Astrocyte of the spinal cord (primary cell): ENCODE results near the gene DPP4.
A peak's percentile ranks its signal among the peaks of the same experiment; 100 is the strongest.

Experiments
- DNase-seq: peaks from one replicate; pipeline ENCODE4 v3.0.0; 2011; ENCODE audit warnings: low read depth, low spot score
- H3K4me3 ChIP-seq: 2 replicates; pipeline ENCODE4 v1.5.1; 2011; ENCODE audit warnings: low read depth, mild to moderate bottlenecking, low read length, moderate library complexity
- CTCF ChIP-seq: IDR thresholded peaks from 2 replicates; pipeline ENCODE4 v1.5.1; 2012; ENCODE audit warnings: low read depth, mild to moderate bottlenecking, low read length, inconsistent platforms
- in situ Hi-C: cut with HindIII; loops from 2 replicates; pipeline ENCODE4 v1.10.0; 2017; ENCODE audit warnings: low sequenced_read_pairs

Gene DPP4

DNA sequence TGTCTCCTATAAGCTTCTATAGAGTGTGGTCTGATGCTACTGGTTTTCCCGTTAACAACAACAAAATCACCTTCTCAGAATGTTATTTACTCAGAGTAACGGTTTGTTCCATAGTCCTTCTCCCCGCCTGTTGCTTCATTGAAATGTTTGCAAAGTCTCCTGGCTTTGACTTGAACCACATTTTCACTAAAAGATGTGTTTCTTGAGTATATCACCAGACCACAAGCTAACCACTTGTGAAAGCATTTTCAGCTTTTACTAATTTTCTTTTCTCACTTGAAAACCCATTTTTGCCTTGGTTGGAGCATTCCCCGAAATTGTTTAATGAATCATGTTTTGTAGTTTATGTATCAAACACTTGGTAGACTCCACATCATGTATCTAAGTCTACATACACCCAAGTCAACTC is 121.2 kb downstream of the DPP4 start:
- H3K4me3 ChIP-seq = no peak overlapping the region
- DNase-seq = no peak
- no peak for TF ChIP-seq CTCF
- in situ Hi-C loops = no loop called here

DNA sequence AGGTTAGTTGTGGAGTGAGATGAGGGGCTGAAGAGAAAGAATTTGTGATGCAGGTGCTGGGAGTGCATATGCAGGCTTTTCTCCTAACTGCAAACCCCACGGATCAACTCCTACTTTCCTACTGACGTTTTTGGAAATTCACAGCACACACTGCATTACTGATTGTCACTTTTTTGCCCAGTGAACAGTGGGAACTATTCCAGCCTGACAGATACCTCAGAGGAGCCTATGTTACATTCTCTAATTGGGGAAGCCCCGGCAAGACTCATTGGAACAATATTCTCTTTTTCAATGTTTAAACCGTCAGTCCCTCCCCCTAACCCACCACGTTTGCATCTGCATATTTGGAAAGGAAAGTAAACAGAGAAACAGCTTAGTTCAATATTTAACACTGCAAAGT is 126.2 kb downstream of the DPP4 start:
- in situ Hi-C loops = no loop called here
- no peak for DNase-seq
- no peak for TF ChIP-seq CTCF
- no peak overlapping the region for H3K4me3 ChIP-seq

DNA sequence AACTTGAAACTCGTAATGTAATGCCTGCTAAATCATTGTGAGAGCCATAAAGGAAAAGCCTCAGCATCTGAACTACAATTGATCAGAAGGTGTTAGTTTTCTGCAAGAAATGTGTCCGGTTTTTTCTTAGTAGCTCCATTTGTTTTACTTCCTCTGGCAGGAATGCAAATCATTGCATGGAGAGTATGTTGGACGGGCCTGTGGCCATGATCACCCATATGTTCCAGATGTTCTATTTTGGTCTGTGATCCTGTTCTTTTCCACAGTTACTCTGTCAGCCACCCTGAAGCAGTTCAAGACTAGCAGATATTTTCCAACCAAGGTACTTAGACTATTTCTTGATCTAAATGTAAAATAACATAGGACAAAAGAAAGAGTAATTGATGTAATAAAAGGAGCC is 126.6 kb downstream of the DPP4 start:
- in situ Hi-C loops = no loop called here
- no peak for DNase-seq
- no peak overlapping the region for H3K4me3 ChIP-seq
- no peak for TF ChIP-seq CTCF

- no peak overlapping the region for H3K4me3 ChIP-seq
- peak; percentile 48 for DNase-seq
- in situ Hi-C loops = no loop called here
- TF ChIP-seq CTCF = peak; percentile 52
Measured at GRCh38 chr2:161946489-161947107, 127.4 kb downstream of the DPP4 start.

- no peak for TF ChIP-seq CTCF
- H3K4me3 ChIP-seq = no peak overlapping the region
- in situ Hi-C loops = no loop called here
- no peak for DNase-seq
Measured at GRCh38 chr2:161943011-161943410, 131.0 kb downstream of the DPP4 start.
